ENCODE results near the gene NDUFAF3.
"Not testable (repeated sequence)": the region's sequence is repeated elsewhere in the genome, so short reads cannot be mapped to it uniquely, and the experiment has no call there.

The NDUFAF3 gene

DNA sequence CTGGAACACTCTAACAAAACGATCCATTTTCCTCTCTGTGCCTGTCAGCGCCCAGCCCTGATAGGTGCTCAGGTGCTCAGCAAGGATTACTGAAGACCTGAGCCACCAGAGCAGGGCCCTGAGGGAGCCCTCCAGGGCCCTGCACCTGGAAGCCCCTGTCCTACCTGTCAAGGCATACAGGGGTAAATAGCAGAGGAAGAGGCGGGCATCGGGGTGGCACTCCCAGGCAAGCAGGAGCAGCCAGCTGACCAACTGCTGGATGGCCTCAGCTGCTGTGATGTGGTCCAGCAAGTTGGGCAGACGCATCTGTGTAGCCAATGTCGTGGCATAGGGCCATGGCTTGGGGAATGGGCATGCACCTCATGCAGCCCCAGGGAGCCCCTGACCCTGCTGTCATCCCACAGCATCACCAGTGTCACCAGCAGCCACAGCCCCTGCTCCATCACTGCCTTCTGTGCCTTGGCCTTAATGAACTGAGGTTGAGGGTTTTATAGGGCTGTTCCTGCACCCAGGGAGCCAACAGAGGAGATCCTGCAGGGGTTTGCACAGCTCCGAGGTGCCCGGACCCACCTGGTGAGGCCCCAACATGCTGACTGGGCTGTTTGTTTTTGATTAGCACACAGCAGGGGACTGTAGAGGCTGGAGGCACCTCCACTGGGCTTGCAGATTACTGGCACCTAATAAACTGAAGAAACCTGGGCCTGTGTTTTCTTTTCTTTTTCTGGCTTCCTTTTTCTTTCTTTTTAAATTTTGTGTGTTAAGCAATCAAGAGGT is 22.6 kb upstream of the NDUFAF3 start:
- no peak for DNase-seq (ENCODE audit: low read depth in 2 of 2, low spot score in 1 of 2)

- no peak for DNase-seq (ENCODE audit: low read depth in 2 of 2, low spot score in 1 of 2)
Measured at GRCh38 chr3:49001155-49001554, 20.8 kb upstream of the NDUFAF3 start.

DNA sequence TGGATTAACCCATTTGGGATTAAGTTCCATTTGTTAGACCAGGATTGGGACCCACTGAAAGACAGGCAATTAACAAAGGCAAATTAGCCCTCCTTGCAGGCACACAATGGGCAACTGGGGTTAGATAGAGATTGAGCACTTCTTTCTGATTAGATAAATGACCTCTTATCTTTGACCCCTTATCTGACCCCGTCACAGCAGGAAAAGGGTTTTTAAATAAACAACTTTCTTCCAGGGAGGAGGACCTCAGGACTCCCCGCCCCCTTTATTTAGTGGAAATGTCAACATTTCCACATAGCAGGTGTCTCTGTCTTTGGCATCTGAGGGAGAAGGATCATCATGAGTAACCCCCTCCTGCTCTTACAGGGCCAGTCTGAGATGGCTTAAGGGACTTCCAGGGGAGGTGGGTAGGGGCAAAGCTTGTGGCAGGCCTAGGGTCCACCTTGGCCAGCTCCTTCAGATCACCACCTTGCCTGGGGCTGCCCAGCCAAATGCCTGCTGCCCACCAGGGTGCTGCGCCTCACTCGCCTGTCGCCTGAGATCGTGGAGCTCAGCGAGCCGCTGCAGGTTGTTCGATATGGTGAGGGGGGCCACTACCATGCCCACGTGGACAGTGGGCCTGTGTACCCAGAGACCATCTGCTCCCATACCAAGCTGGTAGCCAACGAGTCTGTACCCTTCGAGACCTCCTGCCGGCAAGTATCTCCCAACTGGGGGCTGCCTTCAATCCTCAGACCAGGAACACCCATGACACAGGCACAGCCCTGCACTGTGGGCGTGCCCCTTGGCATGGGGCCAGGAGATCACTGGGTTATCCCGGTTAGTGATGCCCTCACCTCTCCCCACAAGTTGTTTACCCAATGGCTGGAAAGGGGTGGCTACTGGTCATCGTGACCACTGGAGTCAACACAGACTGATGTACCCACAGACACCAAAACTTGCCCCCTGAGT is 17.3 kb upstream of the NDUFAF3 start:
- DNase-seq (ENCODE audit: low read depth in 2 of 2, low spot score in 1 of 2), result no peak

GRCh38 chr3:49005303-49005680 is 16.6 kb upstream of the NDUFAF3 start:
- DNase-seq (ENCODE audit: low read depth in 2 of 2, low spot score in 1 of 2), result no peak

GRCh38 chr3:49005998-49006397 is 15.9 kb upstream of the NDUFAF3 start:
- no peak for DNase-seq (ENCODE audit: low read depth in 2 of 2, low spot score in 1 of 2)

DNA sequence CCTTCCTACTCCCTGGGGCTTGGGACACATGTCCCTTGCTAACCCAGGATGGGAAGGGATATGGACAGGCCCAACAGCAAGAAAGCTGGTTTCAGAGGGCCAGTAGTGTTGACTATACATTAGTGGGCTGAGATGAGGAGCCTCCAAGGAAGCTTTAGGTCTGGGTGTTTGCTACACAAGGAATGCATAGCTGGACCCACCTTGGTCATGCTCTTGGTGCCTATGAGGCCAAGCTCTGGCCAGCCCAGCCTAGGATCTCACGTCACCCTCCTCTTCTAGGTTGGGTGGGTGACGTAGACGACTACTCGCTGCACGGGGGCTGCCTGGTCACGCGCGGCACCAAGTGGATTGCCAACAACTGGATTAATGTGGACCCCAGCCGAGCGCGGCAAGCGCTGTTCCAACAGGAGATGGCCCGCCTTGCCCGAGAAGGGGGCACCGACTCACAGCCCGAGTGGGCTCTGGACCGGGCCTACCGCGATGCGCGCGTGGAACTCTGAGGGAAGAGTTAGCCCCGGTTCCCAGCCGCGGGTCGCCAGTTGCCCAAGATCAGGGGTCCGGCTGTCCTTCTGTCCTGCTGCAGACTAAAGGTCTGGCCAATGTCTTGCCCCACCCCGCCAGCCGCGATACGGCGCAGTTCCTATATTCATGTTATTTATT is 15.4 kb upstream of the NDUFAF3 start:
- no peak for DNase-seq (ENCODE audit: low read depth in 2 of 2, low spot score in 1 of 2)

DNA sequence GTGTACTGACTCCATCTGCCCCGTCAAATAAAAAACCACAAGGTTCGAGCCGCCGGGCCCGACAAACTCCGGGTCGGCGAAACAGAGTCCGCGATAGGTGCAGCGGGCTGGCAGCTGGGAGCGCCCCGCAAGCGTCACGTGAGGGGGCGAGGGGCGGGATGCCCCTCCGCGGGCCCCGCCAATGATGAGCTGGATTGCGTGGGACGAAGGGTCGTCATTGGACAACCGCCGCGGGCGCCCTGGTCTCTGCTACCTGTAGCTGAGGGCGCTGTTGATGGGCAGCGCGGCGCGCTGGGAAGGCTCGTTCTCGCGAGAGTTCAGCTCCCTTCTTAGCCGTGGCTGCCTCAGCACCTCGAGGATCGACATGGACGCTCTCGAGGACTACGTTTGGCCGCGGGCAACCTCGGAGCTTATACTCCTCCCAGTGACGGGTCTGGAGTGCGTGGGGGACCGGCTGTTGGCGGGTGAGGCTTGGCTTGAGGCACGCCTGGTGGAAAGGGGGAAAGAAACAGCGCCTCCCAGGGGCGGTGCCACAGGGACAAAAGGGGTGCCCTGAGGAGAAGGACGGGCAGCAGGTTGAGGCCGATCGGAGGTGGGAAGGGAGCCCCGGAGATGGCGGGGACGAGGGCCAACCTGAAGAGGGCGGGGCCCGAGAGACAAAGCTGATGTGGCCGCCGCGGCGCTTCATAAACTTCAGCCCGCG is 14.7 kb upstream of the NDUFAF3 start, which contains the start of gene WDR6:
WDR6 (plus strand) TSS at position 324 of the 703 bp plus-strand sequence; CDS start at position 365, 41 bp downstream.
- peak; percentile 89 to 95 for DNase-seq (ENCODE audit: low read depth in 2 of 2, low spot score in 1 of 2)

DNA sequence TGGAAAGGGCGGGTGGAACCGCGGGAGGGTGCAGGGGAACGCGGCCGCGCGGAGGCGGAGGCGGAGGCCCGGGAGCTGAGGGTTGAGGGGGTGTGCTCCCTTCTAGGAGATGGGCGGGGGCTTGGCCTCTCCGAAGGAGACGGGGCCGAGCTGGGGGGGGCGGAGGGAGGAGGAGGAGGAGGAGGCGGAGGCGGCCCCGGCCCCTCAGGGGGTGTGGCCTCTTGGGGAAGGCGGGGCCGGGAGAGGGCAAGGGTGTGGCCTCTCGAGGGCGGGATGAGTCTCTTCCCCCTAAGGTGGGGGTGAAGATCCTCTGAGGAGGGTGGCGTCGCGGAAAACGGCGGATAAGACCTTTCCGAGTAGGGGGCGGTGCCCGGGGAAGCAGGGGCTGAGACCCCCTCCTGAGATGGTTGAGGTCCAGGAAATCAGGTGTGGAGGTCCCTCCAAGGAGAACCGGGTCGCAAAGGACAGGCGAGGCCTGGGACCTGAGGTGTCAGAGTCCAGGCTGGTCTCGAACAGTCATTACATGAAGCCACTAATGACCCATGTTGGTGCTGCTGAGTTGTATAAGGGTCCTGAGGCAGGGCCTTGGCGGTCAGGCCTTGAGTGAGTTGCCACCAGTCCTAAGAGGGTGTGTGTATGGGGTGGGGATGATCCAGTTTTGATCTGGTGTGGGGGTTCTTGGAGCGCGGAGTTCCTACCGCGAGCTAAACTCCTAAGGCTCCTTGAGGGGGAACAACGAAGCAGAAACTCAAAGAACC is 14.0 kb upstream of the NDUFAF3 start:
- peak; percentile 80 to 82 for DNase-seq (ENCODE audit: low read depth in 2 of 2, low spot score in 1 of 2)

DNA sequence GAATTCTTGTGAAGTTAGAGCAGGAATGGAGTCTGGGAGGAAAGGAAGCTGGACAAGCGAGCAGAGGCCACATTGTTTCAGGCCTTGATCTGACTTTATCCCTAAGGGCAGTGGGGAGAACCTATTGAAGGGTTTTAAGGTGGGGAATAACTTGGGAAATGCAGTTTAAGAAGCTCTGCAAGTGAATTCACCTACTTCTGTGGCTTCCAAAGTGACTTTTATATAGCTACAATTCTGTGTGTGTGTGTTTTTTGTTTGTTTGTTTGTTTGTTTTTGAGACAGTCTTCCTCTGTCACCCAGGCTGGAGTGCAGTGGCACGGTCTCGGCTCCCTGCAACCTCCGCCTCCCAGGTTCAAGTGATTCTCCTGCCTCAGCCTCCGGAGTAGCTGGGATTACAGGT is 13.3 kb upstream of the NDUFAF3 start:
- DNase-seq (ENCODE audit: low read depth in 2 of 2, low spot score in 1 of 2), result not testable (repeated sequence)

GRCh38 chr3:49009396-49009795 is 12.5 kb upstream of the NDUFAF3 start:
- DNase-seq (ENCODE audit: low read depth in 2 of 2, low spot score in 1 of 2), result no peak

DNA sequence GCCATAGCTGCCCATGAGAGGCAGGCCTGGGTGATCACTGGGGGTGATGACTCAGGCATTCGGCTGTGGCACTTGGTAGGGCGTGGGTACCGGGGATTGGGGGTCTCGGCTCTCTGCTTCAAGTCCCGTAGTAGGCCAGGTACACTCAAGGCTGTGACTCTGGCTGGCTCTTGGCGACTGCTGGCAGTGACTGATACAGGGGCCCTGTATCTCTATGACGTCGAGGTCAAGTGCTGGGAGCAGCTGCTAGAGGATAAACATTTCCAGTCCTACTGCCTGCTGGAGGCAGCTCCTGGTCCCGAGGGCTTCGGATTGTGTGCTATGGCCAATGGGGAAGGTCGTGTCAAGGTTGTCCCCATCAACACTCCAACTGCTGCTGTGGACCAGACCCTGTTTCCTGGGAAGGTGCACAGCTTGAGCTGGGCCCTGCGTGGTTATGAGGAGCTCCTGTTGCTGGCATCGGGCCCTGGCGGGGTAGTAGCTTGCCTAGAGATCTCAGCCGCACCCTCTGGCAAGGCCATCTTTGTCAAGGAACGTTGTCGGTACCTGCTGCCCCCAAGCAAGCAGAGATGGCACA is 9.4 kb upstream of the NDUFAF3 start:
- no peak for DNase-seq (ENCODE audit: low read depth in 2 of 2, low spot score in 1 of 2)

GRCh38 chr3:49013113-49013737 is 8.7 kb upstream of the NDUFAF3 start:
- DNase-seq (ENCODE audit: low read depth in 2 of 2, low spot score in 1 of 2), result no peak

- DNase-seq (ENCODE audit: low read depth in 2 of 2, low spot score in 1 of 2), result no peak
Measured at GRCh38 chr3:49013738-49014660, 7.9 kb upstream of the NDUFAF3 start.

DNA sequence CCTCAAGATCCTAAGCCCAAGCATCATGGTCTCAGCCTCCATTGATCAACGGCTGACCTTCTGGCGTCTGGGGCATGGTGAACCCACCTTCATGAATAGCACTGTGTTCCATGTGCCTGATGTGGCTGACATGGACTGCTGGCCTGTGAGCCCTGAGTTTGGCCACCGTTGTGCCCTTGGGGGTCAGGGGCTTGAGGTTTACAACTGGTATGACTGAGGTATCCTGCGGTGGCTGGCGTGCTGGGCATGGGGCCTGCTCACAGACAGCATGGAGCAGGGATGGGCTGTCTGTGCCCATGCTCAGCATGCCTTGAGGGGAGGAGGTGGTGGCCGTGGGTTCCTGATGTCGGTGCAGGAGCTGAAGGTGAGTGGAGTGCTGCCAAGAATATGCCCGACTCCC is 6.8 kb upstream of the NDUFAF3 start:
- DNase-seq (ENCODE audit: low read depth in 2 of 2, low spot score in 1 of 2), result no peak

GRCh38 chr3:49015765-49016164 is 6.2 kb upstream of the NDUFAF3 start:
- no peak for DNase-seq (ENCODE audit: low read depth in 2 of 2, low spot score in 1 of 2)

DNA sequence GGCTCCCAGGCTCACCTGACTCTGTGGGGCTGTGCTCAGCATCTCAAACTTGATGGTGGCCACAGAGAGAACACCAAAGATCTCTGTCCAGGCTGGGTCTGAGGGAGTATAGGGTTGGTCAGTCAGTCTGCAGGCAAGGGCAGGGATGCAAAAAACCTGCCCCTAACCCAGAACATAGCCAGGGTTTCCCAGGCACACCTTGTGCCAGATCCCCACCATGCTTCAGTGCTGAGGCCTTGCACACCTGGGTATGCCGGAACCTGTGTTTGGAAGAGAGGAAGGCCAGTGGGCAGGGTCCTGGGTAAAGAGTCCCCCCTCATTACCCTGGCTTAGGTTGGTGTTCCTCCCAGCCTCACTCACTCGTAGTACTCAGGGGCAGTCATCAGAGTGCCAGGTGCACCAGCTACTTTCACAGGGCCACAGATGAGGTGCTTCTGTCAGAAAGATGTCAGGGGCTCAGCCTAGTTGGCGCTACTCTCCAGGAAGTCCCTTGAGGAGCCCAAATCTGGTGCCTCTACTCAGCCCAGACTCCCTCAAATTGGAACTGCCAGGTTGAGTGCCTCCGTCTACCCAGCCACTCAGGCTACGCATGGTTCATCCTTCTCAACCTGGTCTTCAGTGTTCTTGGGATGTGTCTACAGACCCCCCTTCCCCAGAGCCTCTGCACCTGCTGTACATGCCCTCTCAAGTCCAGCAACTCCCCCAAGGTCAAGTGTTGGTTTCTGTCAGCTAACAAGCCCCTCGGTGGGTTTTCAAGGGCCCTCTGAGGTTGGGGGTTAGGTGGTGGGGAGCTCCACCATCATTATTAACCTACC is 5.3 kb upstream of the NDUFAF3 start:
- no peak for DNase-seq (ENCODE audit: low read depth in 2 of 2, low spot score in 1 of 2)

GRCh38 chr3:49017229-49017970 is 4.5 kb upstream of the NDUFAF3 start:
- no peak for DNase-seq (ENCODE audit: low read depth in 2 of 2, low spot score in 1 of 2)

Measured in stimulated activated CD8-positive, alpha-beta memory T cell treated with anti-CD3 and anti-CD28 coated beads, Interleukin-4, amount 100 ng/mL, for 4 hours (primary cell).